OCI-LY1 (cell line): ENCODE data around the gene GNS.

Source experiments
- CTCF ChIP-seq: fragments of 200-600 bp; sonication (generic), shearing (Covaris generic); IDR thresholded peaks from 2 replicates; pipeline ENCODE4 v1.5.1; 2017; ENCODE audit warnings: mild to moderate bottlenecking, antibody characterized with exemption, low read length, moderate library complexity, mixed read lengths
- EZH2 ChIP-seq: fragments of 200-600 bp; sonication (generic), shearing (Covaris generic); IDR thresholded peaks from 2 replicates; pipeline ENCODE4 v1.8.0; 2017; ENCODE audit warnings: borderline replicate concordance, mixed run types, mild to moderate bottlenecking, antibody characterized with exemption, low read length, moderate library complexity, mixed read lengths

GRCh38 chr12:64747695-64748094, 11.5 kb downstream of the GNS start:
- TF ChIP-seq EZH2 (no peak), CTCF (no peak)
